GM21619 (cell line): ENCODE data around the gene PSMD14.
"Not testable (repeated sequence)": the region's sequence is repeated elsewhere in the genome, so short reads cannot be mapped to it uniquely, and the experiment has no call there.

Experiments used
- ATAC-seq: cut with Tn5 transposase; IDR thresholded peaks from one replicate; pipeline ENCODE4 v1.9.1; 2021; ENCODE audit not compliant: unreplicated experiment

Gene PSMD14

DNA sequence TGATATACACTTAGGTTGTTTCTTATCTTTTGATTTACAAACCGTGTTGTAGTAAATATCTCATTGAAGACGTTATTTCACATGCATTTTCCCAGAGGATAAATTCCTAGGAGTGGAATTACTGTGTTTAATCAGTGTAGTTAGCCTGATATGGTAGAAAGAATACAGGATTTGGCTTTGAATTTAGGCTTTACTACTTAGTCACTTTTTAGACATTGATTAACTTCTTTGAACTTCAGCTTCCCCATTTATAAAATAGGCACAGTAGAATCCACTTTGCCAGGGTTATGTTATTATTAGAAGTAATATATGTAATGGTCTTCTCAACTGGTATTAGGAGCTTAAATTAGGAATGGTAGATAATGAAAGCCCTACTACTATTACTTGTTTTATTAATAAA, 27.4 kb downstream of the PSMD14 start:
- ATAC-seq: no peak

DNA sequence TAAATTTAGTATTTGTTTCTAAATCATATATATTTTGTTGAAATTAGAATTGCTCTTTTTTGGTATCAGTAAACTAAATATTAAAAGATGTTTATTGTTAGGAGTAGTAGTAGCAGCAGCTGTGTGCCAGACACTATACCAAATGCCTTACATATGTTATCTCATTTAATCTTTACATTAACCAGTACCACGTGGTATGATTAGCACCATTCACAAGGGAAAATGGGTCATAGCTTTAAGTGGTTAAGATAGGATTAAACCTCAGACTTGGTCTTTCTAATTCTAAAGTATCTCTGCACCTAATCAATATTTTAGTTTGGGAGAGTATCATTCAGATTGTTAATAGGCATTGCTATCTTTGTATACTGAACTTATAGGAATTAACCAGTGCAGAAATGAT, 29.0 kb downstream of the PSMD14 start:
- no peak for ATAC-seq

DNA sequence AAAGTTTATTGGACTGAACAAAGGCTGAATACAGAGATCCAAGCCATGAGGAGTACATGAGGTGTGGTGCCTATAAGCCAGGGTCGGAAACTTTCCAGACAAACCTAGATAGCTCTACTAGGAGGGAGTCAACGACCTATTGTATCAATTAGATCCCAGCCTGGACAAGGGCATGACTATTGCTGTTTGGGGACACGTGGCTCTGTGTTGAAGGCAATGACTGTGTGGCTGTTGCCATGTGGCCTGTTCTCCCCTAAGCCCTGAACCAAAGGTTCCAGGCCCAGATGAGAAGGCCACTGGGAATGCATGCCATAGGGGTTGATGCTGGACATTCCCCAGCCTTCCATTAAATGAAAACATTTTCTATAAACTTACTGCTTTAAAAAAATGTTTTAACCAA, 31.3 kb downstream of the PSMD14 start:
- not testable (repeated sequence) for ATAC-seq

DNA sequence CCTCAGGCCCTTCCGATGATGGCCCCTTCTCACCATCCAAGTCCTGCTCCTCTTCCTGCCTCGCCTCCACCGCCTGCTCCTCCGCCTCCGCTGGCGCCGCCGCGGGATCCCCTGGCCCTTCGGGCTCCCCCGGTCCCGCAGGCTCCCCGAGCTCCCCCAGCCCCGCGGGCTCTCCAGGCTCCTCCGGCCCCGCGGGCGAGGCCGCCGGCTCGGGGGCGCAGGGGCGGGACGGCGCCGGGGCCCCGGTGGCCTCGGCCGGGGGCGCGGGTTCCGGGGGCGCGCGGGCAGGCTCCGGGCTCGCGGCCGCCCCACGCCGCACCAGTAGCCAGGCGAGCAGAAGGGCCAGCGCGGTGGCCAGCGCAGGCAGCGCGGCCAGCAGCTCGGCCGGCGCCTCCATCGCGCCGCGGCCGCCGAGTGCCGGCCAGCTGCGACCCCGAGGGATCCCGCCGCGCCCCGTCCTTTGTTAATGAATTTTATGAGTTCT, 32.7 kb downstream of the PSMD14 start:
- ATAC-seq: not testable (repeated sequence)

DNA sequence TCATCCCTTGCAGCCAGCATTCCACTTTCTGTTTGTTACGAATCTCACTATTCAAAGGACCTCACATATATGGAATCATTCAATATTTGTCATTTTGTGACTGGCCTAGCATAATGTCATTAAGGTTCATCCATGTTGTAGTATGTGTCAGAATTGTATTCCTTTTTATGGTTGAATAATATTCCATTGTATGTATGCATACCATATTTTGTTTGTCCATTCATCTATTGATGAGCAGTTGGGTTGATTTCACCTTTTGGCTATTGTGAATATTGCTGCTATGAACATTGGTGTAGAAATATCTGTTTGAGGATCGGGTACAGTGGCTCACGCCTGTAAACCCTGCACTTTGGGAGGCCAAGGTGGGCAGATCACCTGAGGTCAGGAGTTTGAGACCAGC, 35.0 kb downstream of the PSMD14 start:
- ATAC-seq: no peak

DNA sequence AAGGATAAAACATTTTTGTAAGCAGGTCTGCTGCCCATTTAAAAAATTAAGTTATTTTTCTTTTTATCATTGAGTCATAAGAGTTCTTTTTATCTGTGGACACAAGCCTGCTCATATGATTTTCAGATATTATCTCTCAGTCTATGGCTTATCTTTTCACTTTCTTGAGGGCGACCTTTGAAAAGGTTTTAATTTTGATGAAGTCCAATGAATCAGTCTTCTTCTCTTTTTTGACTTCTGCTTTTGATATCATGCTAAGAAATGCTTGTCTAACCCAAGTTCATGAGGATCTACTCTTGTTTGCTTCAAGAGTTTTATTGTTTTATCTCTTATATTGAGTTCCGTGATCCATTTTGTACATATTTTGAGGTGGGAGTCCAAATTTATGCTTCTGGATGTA, 36.5 kb downstream of the PSMD14 start:
- no peak for ATAC-seq

DNA sequence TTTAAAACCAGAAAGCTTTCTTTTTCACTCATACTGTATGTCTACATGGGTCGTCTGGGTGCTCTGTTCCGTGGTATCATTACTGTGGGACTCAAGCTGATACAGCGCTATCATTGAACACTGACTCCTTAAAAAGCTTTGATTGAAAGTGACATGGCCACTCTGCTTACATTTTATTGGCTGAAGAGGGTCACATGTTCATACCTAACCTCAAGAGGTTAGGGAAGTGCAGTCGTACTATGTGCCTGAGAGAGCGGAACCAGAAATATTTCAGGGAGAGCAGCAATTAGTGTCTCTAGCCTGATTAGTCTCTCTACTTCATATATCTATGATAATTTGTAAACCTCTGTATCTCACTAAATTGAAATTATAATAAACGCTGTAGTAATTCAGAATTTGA, 43.5 kb downstream of the PSMD14 start:
- no peak for ATAC-seq

DNA sequence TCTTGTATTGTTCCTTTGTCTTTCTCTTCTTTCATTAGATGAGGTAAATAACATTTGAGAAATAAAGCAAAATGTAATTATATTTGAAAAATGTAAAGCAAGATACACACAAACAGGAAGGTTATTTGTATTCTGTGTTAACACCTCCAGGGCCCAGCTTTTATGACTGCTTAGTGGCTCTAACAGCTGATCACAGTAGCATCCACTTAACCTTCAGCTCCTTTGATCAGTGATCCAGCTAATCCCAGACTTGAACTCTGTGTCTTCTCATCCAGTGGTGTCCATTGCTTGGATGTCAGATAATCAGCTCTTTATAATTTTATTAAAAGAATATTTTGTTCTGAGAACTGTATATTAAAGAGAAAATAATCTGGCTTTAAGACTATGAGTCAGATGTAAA, 44.5 kb downstream of the PSMD14 start:
- ATAC-seq: no peak

DNA sequence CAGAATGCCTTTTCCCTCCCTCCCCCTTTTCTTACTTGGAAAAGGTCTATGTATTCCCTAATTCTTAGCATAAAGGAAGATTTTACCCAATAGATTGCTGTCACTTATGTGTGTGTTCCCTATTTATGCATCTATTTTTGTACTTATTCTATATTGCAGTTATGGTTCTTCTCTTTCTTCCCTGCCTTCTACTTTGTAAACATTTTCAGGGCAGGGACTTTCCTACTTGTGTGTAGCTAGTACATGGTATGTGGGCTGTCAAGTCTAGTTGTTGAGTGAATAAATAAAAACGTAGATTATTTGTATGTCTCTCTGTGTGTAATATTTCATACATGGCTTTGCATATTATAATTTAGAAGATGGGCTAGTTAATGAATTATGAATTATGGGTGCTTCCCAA, 45.3 kb downstream of the PSMD14 start:
- ATAC-seq: no peak

DNA sequence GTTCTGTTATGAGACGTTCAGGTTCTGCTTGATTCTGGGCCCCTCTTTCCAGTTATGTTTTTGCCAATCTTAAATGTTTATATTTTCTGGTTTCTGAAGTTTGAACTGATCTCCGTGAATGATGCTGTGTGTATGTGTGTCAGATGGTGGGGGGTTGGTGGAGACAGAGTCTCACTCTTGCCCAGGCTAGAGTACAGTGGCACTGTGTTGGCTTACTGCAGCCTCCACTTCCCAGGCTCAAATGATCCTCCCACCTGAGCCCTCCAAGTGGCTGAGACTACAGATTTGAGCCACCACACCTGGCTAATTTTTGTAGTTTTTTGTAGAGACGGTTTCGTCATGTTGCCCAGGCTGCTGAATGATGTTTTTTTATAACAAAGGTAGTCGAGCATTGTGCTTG, 45.9 kb downstream of the PSMD14 start:
- ATAC-seq: no peak

DNA sequence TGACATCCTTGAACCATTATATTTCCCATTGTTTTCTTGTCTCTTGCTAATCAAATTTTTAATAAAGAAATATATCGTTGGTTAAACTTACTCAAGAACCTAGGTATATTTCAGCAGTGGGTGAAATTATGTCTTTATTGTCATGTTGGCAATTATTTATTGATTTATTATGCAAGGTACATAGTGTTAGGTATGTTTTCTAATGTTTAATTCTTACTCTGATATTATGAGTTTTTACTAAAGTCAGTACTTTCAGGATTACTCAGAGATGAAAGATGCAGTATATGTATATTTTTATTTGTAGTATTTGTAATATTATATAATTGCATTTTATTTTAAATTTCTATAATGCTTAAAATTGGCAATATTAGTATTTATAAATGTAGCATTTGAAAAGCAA, 46.9 kb downstream of the PSMD14 start:
- no peak for ATAC-seq

DNA sequence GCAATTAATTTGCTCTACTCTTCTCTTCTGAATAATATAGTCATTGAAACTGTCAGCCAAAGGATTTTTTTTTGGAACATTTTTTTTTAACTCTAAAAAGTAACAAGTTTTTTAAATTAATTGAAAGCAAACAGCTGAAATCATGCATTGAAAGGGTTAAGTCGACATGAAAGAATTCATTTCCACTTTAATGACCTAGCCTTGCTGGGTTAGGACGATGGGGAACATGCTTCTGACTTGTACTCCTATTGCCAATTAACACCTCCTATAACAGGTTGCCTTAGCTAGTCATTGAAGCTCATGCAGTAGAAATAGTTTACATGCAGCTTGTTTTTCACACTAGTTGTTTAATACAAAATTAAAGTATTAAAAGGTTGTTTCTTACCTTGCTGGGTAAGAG, 47.8 kb downstream of the PSMD14 start:
- no peak for ATAC-seq

DNA sequence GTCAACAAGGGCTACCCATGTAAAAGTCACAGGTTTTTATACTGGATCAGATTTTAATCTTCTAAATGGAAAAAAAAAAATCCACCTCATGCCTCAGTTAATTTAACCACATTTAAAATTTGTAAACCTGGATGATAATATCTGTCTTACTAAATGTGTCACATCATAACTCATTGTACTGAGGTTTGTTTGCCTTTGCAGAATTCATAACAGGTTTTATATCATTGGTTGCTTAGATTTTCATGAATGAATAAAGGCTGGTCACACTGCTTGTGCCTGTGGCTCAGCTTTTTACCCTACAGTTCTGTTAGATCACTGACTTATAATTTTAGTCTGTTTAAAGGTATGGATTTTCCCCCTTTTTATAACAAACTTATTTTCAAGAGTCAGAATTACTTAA, 48.9 kb downstream of the PSMD14 start:
- ATAC-seq: no peak

DNA sequence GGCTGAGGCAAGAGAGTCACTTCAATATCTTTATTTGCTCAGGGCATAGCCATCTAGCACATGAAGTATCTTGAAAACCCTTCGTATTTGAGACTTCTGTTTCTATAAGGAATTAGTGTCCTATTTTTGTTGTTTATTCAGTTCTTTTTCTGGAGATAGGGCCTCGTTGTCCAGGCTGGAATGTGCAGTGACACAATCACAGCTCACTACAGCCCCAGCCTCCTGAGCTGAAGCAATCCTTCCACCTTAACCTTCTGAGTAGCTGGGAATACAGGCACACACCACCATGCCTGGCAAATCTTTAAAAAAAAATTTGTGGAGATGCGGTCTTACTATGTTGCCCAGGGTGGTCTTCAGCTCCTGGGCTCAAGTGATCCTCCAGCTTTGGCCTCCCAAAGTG, 50.6 kb downstream of the PSMD14 start:
- ATAC-seq: no peak

DNA sequence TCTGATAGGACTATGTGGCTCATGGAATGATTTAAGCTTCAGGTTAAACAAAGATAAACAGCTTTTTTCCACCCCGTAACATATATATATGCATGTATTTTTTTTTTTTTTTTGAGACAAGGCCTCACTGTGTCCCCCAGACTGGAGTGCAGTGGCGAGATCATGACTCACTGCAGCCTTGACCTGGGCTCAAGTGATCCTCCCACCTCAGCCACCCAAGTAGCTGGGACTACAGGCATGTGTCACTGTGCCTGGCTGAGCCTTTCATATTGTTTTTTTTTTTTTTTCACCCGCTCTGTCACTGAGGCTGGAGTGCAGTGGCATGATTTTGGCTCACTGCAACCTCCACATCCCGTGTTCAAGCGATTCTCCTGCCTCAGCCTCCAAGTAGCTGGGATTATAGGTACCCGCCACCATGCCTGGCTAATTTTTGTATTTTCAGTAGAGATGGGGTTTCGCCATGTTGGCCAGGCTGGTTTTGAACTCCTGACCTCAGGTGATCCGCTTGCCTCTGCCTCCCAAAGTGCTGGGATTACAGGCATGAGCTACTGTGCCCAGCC, 52.0 kb downstream of the PSMD14 start:
- ATAC-seq: not testable (repeated sequence)

DNA sequence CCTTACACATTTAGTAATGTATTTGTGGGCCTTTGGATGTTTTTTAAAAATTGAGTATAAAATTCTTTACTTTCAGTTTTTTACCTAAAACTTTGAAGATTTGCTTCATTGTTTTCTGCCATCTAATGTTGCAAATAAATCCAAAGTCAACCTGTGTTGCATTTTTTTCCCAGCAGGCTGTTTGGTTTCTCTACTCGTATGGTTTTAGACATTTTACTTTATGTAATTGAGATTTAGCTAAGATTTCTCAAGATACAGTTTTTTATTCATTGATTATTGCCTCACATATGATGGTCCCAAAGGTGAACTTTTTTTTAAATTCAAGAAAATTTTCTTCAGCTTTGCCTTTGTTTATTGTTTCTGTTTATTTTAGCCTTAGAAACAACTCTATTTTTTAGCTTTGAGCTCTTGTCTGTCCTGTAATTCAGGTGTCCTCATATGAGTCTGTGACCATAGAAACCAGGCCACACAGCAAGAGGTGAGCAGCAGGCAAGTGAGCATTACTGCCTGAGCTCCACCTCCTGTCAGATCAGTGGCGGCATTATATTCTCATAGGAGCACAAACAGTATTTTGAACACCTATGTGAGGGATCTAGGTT, 54.4 kb downstream of the PSMD14 start:
- no peak for ATAC-seq

DNA sequence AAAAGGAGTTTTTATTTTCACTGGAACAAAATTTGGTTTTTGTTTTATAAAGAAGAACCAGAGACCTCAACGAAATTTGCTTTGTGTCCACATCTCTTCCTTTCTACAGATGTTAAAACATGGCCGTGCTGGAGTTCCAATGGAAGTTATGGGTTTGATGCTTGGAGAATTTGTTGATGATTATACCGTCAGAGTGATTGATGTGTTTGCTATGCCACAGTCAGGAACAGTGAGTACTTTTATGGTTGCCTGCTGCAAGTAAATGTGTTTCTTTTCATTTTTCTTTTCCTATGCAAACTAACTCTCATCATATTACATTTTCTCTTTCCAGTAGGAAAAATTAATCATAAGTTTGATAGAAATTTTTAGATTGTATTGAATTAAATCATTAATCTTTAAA, 59.5 kb downstream of the PSMD14 start:
- ATAC-seq: no peak

DNA sequence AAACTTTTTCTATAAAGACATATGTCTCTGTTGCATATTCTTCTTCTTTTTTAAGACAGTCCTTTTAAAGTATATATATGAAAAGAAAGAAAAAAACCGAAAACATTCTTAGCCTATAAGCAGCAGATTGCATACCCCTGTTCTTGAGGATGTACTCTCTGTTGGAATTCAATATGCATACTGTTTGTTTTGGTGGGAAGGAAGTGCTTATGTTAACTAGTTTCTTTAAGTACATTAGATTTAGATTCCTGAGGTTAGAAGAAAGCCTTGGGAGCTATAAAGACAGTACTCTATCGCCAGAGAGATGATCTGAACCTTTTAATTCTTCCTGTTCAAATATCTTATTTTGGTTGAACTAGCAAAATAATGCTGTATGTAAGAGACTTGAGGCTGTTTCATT, 61.1 kb downstream of the PSMD14 start:
- no peak for ATAC-seq

DNA sequence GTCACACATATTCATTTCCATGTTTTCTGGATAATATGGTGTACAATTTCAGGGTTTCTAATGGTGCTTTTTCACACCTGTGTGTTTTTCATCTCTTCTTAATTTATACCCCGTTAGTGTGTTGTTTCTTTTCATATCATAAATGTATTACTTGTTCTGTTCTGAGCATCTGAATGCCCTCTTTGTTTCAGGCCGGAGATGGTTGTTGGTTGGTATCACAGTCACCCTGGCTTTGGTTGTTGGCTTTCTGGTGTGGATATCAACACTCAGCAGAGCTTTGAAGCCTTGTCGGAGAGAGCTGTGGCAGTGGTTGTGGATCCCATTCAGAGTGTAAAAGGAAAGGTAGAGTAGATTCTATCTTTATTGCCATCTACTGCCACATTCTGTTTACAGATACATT, 62.8 kb downstream of the PSMD14 start:
- ATAC-seq: no peak

DNA sequence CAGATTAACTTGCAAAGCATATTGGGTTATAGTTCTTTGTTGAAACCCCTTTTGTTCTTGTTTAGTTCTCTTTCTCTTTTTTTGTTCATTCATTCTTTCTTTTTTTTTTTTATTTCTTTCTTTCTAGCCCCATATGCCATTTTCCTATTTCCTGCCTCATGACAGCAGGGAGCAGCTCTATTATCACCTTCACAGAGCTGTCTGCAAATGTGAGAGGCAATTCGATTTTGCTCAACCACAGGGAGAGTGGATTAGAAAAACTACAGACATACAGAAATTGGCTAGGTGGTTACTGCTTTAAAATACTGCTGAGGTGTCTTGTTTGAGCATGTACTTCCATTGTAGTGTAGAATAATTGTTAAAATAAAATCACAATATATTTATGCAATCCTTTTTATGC, 63.6 kb downstream of the PSMD14 start:
- ATAC-seq: no peak

DNA sequence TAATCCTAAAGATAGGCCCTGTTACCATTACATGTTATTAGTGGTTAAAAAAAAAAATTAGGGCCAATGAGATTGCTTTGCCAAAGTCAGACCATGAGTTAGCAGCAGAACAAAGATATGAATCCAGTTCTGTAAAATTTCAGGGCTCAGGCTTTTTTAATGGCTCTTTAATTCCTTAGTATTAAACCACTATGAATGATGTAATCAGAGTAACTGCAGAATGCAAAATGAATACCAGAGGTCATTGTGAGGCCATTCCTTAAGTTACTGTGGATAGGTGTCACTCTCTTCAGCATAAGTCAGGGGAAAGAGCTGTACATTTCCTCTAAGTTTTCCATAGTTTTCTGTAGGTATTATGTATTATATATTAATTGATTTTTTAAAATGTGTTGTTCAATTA, 65.7 kb downstream of the PSMD14 start:
- no peak for ATAC-seq

DNA sequence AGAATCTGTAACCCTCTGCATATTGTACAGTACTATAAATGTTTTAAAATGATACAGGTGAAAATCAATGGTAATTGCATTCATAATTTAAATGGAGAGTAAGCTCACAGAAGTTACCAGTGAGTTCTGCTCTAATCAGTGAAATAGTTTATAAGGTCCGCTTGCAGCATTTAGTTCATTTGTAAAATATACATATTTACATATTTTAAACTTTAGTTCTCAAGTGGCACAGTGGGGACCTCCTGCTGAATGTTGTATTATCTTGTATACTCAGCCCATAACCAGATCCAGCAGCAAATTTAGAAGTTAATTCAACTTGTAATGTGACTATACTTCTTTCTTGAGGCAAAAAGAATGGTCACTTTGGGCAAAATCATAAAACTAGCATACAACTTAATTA, 66.2 kb downstream of the PSMD14 start:
- no peak for ATAC-seq

DNA sequence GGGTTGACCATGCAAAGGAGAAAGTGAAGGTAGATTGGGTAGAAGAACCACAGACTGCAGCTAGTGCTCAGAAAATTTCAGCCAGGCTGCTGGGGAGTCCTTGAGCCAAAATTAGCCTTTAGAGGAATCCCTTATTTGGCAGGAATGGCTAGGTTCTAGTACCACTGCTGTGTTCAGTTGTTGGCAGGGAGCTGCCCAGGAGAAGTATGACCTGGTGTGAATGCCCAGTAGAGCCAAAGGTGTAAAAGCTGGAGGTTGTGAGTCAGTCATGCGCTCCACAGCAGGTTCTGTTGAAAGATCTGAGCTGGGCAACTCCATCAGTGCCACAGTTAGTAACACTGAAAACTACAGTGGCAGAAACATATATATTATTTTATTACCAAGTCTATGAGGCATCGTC, 71.5 kb downstream of the PSMD14 start:
- ATAC-seq: no peak
